Measurements from ENCODE around the gene ZNF205. TPM values are rescaled to one million over a fixed set of nuclear protein-coding genes. Genes with fewer than 3 reads are reported as not detected.
A peak's percentile ranks its signal among the peaks of the same experiment; 100 is the strongest.
"Not testable (repeated sequence)": the region's sequence is repeated elsewhere in the genome, so short reads cannot be mapped to it uniquely, and the experiment has no call there.

ZNF205 gene
- total RNA-seq, 1 experiment from 2014 or later, result 26.7 TPM

- DNase-seq (ENCODE audit: low spot score), result peak; percentile 71
Observed at GRCh38 chr16:3131755-3132377, 19.5 kb downstream of the ZNF205 start.

GRCh38 chr16:3133844-3134243, 21.5 kb downstream of the ZNF205 start:
- DNase-seq (ENCODE audit: low spot score), result no peak

DNA sequence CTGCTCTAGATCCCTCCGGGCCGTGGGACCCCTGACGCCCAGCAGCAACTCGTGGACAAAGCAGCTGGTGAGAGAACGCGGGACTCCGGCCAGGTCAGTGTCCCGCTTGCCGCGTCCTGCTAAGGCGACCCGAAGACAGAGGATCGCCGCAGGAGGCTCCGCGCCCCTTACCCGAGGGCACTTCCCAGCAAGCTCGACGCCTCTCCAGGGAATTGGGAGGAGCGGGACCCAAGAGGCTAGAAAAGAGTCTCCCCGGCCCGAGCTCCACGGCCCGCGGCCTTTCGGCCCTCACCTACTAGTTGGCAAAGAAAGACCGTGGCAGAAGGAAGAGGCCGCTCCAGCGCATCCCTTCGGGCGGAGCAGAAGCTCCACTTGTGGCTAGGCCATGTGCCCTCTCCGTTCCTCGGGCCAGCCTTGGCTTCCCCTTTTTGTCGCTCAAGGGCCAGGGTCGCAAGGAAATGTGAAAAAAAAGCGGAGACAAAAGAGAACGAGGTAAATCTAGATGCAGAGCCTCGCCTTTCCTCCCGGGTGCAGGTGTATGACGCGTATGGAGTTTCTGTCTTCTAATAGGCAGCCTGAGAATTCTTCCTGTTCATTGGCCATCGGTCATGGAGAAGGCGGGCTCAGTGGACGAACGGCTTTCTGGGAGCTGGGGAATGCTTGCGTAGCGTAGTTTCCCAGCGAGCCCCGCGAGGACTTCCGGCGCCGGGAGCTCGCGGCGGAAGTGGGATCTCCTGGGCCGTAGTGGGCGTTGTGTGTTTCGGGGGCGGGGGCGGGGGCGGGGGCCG, 22.1 kb downstream of the ZNF205 start, which contains the start of gene ZNF213:
Gene ZNF213 (plus strand): TSS at position 692 of the 788 bp plus-strand sequence. CDS start 2,252 bp downstream, outside the sequence.
- DNase-seq (ENCODE audit: low spot score), result peak; percentile 99

DNA sequence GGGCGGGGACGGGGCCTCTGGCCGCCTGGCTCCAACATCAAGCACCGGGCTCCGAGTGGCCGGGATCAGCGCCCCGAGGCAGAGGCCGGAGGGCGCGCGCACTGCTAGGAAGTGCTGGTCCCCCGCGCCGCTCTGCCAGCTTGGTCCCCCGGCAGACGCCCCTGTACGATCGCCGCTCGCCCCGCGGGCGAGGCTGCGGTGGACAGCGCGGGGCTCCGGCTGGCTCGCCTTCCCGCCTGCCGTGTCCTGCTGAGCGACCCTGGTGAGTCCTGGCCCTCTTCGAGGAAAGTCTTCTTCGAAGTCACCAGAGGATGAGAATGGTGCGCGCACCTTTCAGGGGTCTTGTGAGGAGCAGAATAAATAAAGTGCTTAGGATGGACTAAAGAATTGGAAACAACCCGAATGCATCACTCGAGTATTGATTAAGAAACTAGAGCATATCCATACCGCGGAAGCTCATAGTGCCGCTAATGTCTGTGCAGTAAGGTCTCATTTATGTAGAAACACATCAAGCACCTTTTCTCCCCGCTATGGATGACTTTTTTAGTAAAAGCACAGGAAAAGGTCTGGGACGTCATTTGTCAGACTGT, 22.8 kb downstream of the ZNF205 start:
- no peak for DNase-seq (ENCODE audit: low spot score)

- DNase-seq (ENCODE audit: low spot score), result no peak
Observed at GRCh38 chr16:3137267-3137666, 24.9 kb downstream of the ZNF205 start.

DNA sequence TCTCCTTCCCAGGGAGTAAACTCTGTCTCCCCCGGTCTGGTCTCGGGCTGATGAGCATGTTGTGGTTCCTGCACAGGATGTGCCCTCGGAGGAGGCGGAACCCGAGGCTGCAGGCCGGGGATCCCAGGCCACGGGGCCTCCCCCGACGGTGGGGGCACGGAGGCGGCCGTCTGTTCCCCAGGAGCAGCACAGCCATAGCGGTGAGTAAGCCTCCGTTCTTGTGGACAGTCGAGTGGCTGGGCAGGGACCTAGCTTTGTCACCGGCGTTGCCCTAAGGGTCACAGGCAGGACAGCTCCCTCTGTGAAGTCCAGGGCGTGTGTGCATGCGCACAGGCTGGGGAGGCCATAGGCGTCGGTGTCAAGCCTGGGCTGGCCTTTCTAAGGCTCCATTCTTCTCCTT, 26.0 kb downstream of the ZNF205 start:
- no peak for DNase-seq (ENCODE audit: low spot score)

GRCh38 chr16:3138823-3139426, 26.5 kb downstream of the ZNF205 start:
- no peak for DNase-seq (ENCODE audit: low spot score)

GRCh38 chr16:3139561-3139960, 27.2 kb downstream of the ZNF205 start:
- not testable (repeated sequence) for DNase-seq (ENCODE audit: low spot score)

DNA sequence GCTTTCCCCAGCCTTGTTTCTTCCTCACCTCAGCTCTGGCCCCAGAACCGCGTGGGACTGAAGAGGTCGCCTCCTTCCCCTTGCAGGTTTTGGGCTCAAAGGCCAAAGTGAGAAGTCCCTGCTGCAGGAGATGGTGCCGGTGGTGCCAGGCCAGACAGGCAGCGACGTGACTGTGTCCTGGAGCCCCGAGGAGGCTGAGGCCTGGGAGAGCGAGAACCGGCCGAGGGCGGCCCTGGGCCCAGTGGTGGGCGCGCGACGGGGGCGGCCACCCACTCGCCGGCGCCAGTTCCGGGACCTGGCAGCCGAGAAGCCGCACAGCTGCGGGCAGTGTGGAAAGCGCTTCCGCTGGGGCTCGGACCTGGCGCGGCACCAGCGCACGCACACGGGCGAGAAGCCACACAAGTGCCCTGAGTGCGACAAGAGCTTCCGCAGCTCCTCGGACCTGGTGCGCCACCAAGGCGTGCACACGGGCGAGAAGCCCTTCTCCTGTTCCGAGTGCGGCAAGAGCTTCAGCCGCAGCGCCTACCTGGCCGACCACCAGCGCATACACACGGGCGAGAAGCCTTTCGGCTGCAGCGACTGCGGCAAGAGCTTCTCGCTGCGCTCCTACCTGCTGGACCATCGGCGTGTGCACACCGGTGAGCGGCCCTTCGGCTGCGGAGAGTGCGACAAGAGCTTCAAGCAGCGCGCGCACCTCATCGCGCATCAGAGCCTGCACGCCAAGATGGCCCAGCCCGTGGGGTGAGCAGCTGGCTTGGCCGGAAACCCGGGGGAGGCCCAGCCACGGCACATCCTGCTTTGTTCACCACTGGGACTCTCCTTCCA, 28.4 kb downstream of the ZNF205 start:
- no peak for DNase-seq (ENCODE audit: low spot score)

- no peak for DNase-seq (ENCODE audit: low spot score)
Observed at GRCh38 chr16:3141781-3142311, 29.5 kb downstream of the ZNF205 start.

DNA sequence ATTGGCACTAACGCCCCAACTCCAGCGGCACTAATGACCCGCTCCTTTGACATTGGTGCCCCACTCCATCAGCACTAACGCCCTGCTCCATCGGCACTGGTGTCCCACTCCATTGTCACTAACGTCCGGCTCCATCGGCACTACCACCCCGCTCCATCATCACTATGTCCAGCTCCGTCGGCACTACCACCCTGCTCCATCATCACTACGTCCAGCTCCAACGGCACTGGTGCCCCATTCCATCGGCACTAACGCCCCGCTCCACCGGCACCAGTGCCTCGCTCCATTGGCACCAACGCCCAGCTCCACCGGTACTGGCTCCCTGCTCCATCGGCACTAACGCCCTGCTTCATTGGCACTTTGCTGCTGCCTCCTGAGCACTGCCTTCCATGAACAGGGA, 29.9 kb downstream of the ZNF205 start:
- no peak for DNase-seq (ENCODE audit: low spot score)

DNA sequence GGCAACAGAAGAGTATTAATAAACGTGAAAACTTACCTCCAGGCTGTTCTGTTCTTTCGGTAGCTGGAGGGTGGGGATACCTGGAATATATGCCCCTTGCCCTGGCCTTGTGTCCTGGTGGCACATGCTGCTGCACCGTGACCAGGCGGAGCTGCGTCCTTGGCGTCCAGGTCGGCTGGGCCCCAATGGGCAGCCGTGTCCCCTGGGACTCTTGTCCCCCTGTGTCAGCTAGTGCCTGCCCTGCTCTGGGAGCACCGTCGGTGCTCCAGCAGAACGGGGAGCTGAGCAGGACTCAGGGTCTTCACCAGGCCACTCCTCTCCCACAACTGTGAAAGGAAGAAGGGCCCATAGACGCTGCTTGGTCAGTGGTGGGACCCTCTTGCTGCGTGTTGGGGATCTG, 30.4 kb downstream of the ZNF205 start:
- no peak for DNase-seq (ENCODE audit: low spot score)

DNA sequence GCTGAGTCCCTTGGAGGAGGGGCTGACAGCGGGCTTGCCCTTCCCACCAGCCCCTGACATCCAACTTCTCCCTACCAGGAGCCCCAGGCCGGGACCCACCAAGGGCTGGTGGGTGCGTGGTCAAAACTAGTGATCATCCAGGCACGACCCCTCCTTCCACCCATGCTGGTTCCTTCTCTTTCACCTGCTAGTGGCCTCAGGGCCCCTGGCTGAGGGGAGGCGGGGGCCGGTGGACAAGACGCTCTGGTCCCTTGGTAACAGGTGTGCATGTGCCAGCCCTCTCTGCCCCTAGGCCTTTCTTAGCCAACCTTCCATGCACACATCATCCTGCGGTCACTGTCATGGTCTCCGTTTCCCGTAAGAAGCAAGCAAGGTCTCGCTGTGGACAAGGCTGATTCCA, 30.8 kb downstream of the ZNF205 start:
- DNase-seq (ENCODE audit: low spot score), result no peak

- DNase-seq (ENCODE audit: low spot score), result no peak
Observed at GRCh38 chr16:3143598-3144320, 31.4 kb downstream of the ZNF205 start.

- no peak for DNase-seq (ENCODE audit: low spot score)
Observed at GRCh38 chr16:3144321-3144983, 32.1 kb downstream of the ZNF205 start.

DNA sequence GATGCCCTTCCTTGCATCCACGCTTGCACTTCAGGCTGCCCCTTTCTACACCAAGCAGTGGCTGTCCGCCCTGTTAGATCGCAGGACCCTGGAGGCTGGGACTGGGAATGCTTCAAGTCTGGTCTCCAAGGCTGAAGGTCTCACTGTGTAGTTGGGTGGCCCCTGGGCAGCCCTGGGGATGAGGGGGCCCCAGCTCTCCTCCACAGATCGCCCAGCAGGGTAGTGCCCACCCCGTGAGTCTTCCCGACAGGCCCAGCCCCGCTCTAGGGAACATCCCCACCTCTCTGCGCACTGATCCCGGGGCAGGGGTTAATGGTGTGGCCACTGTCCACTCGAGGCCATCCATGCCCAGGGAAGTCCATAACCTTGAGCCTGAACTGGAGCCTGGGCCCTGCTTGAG, 32.8 kb downstream of the ZNF205 start:
- DNase-seq (ENCODE audit: low spot score), result no peak

- no peak for DNase-seq (ENCODE audit: low spot score)
Observed at GRCh38 chr16:3145660-3146059, 33.3 kb downstream of the ZNF205 start.

DNA sequence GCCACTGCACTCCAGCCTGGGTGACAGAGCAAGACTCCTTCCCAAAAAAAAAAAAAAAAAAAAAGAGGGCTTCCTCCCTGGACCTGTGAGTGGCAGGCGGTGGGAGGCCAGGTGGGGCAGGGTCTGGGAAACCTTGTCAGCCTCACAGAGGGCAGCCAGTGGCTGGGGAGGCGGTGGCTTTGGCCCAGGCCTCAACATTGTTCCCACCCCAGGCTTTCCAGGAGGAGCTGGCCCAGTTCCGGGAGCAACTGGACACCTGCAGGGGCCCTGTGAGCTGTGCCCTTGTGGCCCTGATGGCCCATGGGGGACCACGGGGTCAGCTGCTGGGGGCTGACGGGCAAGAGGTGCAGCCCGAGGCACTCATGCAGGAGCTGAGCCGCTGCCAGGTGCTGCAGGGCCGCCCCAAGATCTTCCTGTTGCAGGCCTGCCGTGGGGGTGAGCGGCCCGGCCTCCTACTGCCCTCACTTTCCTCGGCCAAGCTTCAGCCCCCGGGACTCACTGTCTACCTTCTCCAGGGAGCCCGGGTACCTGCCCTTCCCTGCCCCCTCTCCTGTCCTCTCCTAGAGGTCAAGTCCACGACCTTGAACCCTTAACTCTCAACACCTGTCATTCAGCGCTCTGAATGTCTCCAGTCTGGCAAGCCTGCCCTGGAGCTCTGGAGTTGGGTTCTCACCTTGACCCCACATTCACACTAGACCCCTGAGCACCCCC, 34.8 kb downstream of the ZNF205 start:
- no peak for DNase-seq (ENCODE audit: low spot score)

DNA sequence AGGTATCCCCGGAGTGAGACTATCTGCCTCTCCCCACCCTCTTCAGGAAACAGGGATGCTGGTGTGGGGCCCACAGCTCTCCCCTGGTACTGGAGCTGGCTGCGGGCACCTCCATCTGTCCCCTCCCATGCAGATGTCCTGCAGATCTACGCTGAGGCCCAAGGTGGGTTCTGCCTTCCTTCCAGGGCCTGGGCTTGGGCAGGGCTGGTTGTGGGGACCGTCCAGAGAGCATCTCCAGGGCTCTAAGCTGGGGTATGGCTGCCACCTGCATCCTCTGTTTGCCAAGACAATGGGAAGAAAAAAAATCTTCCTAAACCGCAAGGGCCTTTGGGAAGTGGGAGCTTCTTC, 35.3 kb downstream of the ZNF205 start:
- no peak for DNase-seq (ENCODE audit: low spot score)

Measured in HT-29 (cell line).